GM23338 (cell line): ENCODE measurements around the gene EMC9.

Experiments used
- CREB1 ChIP-seq: fragments of 250-450 bp; sonication (Bioruptor Pico); IDR thresholded peaks from 2 replicates; pipeline ENCODE4 v1.5.0; 2020; ENCODE audit warnings: low read depth, mild to moderate bottlenecking, moderate library complexity
- EZH2 ChIP-seq: fragments of 200-600 bp; sonication (generic); IDR thresholded peaks from one replicate; pipeline ENCODE4 v1.8.0; 2017; ENCODE audit warnings: antibody characterized with exemption, mild to moderate bottlenecking, low read depth; ENCODE audit not compliant: unreplicated experiment
- EZH2phosphoT487 ChIP-seq: fragments of 200-600 bp; sonication (generic); IDR thresholded peaks from one replicate; pipeline ENCODE4 v1.8.1; 2018; ENCODE audit warnings: antibody characterized with exemption; ENCODE audit not compliant: unreplicated experiment
- POLR2AphosphoS5 ChIP-seq: IDR thresholded peaks from 2 replicates; pipeline ENCODE4 v1.6.1; 2016; ENCODE audit warnings: antibody characterized with exemption, low read depth
- REST ChIP-seq: IDR thresholded peaks from one replicate; pipeline ENCODE4 v1.6.1; 2018; ENCODE audit warnings: antibody characterized with exemption; ENCODE audit not compliant: unreplicated experiment
- TF ChIP-seq, protein P1 (sequence below), 2 experiments: fragments of 200-600 bp in 1 of 2; sonication (generic) in 1 of 2; conservative IDR thresholded peaks; 2 replicates each; pipeline versions ENCODE4 v1.5.1 to v1.6.1; 2016 to 2017; ENCODE audit warnings: antibody characterized with exemption in 2 of 2, low read depth in 2 of 2, mild to moderate bottlenecking in 2 of 2, moderate library complexity in 1 of 2

- TF ChIP-seq, protein P1, sequence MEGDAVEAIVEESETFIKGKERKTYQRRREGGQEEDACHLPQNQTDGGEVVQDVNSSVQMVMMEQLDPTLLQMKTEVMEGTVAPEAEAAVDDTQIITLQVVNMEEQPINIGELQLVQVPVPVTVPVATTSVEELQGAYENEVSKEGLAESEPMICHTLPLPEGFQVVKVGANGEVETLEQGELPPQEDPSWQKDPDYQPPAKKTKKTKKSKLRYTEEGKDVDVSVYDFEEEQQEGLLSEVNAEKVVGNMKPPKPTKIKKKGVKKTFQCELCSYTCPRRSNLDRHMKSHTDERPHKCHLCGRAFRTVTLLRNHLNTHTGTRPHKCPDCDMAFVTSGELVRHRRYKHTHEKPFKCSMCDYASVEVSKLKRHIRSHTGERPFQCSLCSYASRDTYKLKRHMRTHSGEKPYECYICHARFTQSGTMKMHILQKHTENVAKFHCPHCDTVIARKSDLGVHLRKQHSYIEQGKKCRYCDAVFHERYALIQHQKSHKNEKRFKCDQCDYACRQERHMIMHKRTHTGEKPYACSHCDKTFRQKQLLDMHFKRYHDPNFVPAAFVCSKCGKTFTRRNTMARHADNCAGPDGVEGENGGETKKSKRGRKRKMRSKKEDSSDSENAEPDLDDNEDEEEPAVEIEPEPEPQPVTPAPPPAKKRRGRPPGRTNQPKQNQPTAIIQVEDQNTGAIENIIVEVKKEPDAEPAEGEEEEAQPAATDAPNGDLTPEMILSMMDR (conservative IDR thresholded peaks at IDR 0.05; ENCODE audit: low read depth in 2 of 2): no peak
- TF ChIP-seq EZH2: no peak
- TF ChIP-seq EZH2phosphoT487: no peak
- TF ChIP-seq POLR2AphosphoS5: no peak
- TF ChIP-seq CREB1 (CRISPR knock-in tag): no peak
- TF ChIP-seq REST: no peak
Observed at GRCh38 chr14:24167469-24168114, 26.2 kb upstream of the EMC9 start.
